Chondrocyte (in vitro differentiated cells): ENCODE results near the gene MPZL1. TPM values are rescaled to one million over a fixed set of nuclear protein-coding genes. Genes with fewer than 3 reads are reported as not detected.
A peak's percentile ranks its signal among the peaks of the same experiment; 100 is the strongest.
"Not testable (repeated sequence)": the region's sequence is repeated elsewhere in the genome, so short reads cannot be mapped to it uniquely, and the experiment has no call there.

Source experiments
- DNase-seq: peaks from one replicate; pipeline ENCODE4 v3.0.0; 2021; ENCODE audit warnings: mixed read lengths, low spot score
- H3K27ac Mint-ChIP-seq: one replicate; pipeline ENCODE4 v1.8.0; 2021; ENCODE audit warnings: mild to moderate bottlenecking, moderate library complexity, mixed read lengths; ENCODE audit not compliant: unreplicated experiment
- H3K27me3 Mint-ChIP-seq: 2 replicates; pipeline ENCODE4 v1.8.0; 2021; ENCODE audit warnings: low read depth, mixed read lengths
- H3K36me3 Mint-ChIP-seq: 2 replicates; pipeline ENCODE4 v1.8.0; 2021; ENCODE audit warnings: low read depth, mixed read lengths
- H3K4me1 Mint-ChIP-seq: 2 replicates; pipeline ENCODE4 v1.8.0; 2021; ENCODE audit warnings: low read depth, mild to moderate bottlenecking, mixed read lengths
- H3K4me3 Mint-ChIP-seq: one replicate; pipeline ENCODE4 v1.8.0; 2021; ENCODE audit warnings: mild to moderate bottlenecking, moderate library complexity, mixed read lengths; ENCODE audit not compliant: unreplicated experiment
- H3K9me3 Mint-ChIP-seq: 2 replicates; pipeline ENCODE4 v1.8.0; 2021; ENCODE audit warnings: low read depth, mixed read lengths
- total RNA-seq: library from RNA; stranded (reverse); gene quantifications from 3 replicates; pipeline ENCODE4 v1.2.1, GENCODE V29; 2021
- TF ChIP-seq, protein P1 (sequence below): fragments of 200-600 bp; sonication (generic); IDR thresholded peaks from 2 replicates; pipeline ENCODE4 v1.5.0; 2021; ENCODE audit warnings: antibody characterized with exemption, mild to moderate bottlenecking, moderate library complexity

Gene MPZL1
- total RNA-seq, 1 donor from 2014 or later = 198 TPM

GRCh38 chr1:167718914-167719691, 2.7 kb upstream of the MPZL1 start:
- H3K27ac Mint-ChIP-seq = no peak overlapping the region

GRCh38 chr1:167719715-167720421, 1.9 kb upstream of the MPZL1 start:
- H3K27ac Mint-ChIP-seq, H3K27me3 Mint-ChIP-seq, DNase-seq, H3K4me3 Mint-ChIP-seq, H3K36me3 Mint-ChIP-seq, H3K9me3 Mint-ChIP-seq: not testable (repeated sequence)
- peaks cover 33% of the 10 kb centered on the region for H3K4me1 Mint-ChIP-seq

More at GRCh38 chr1:167718914-167719691, 2.7 kb upstream of the MPZL1 start:
- no peak overlapping the region for H3K4me3 Mint-ChIP-seq
- TF ChIP-seq, protein P1, sequence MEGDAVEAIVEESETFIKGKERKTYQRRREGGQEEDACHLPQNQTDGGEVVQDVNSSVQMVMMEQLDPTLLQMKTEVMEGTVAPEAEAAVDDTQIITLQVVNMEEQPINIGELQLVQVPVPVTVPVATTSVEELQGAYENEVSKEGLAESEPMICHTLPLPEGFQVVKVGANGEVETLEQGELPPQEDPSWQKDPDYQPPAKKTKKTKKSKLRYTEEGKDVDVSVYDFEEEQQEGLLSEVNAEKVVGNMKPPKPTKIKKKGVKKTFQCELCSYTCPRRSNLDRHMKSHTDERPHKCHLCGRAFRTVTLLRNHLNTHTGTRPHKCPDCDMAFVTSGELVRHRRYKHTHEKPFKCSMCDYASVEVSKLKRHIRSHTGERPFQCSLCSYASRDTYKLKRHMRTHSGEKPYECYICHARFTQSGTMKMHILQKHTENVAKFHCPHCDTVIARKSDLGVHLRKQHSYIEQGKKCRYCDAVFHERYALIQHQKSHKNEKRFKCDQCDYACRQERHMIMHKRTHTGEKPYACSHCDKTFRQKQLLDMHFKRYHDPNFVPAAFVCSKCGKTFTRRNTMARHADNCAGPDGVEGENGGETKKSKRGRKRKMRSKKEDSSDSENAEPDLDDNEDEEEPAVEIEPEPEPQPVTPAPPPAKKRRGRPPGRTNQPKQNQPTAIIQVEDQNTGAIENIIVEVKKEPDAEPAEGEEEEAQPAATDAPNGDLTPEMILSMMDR = no peak
- H3K4me1 Mint-ChIP-seq = peaks cover 25% of the 10 kb centered on the region
- no peaks in the 10 kb centered on the region for H3K36me3 Mint-ChIP-seq
- DNase-seq = no peak
- H3K27me3 Mint-ChIP-seq = no peaks in the 10 kb centered on the region
- H3K9me3 Mint-ChIP-seq = no peaks in the 10 kb centered on the region

GRCh38 chr1:167720965-167721616, 691 bp upstream of the MPZL1 start:
- Mint-ChIP-seq H3K27me3 (no peaks in the 10 kb centered on the region), H3K4me3 (peak overlapping the region; percentile 91), H3K27ac (peak overlapping the region; percentile 97), H3K4me1 (peaks cover 42% of the 10 kb centered on the region), H3K36me3 (no peaks in the 10 kb centered on the region), H3K9me3 (no peaks in the 10 kb centered on the region)
- TF ChIP-seq, protein P1 = peak; percentile 77
- DNase-seq = no peak

GRCh38 chr1:167722152-167722869, 529 bp downstream of the MPZL1 start:
- peak overlapping the region; percentile 91 for H3K4me3 Mint-ChIP-seq
- H3K27me3 Mint-ChIP-seq = no peaks in the 10 kb centered on the region
- no peaks in the 10 kb centered on the region for H3K36me3 Mint-ChIP-seq
- TF ChIP-seq, protein P1 = no peak
- H3K9me3 Mint-ChIP-seq = no peaks in the 10 kb centered on the region
- peaks cover 52% of the 10 kb centered on the region for H3K4me1 Mint-ChIP-seq
- H3K27ac Mint-ChIP-seq = peak overlapping the region; percentile 79
- DNase-seq = no peak

DNA sequence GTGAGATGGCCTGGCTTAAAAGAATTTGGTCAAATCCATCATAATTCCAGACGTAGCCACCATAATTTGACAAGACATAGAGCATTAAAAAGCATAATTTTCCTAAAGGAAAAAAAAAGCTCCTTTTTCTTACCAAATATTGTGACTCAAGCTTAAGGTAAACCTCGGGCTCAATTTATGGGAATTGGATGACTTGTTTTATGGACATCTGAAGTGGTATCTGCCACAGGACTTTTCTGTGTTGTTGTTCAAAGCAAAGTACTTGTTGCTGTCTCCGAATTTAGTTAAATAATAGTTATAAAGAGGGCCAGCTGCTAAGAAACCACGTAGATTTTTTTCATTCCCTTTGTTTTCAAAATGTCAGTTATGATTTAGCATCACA, 1.1 kb downstream of the MPZL1 start:
- DNase-seq = no peak
- H3K4me3 Mint-ChIP-seq = peak overlapping the region; percentile 91
- H3K27ac Mint-ChIP-seq = peak overlapping the region; percentile 79
- TF ChIP-seq, protein P1 = no peak
- H3K36me3 Mint-ChIP-seq = no peaks in the 10 kb centered on the region
- H3K9me3 Mint-ChIP-seq = no peaks in the 10 kb centered on the region
- peaks cover 57% of the 10 kb centered on the region for H3K4me1 Mint-ChIP-seq
- no peaks in the 10 kb centered on the region for H3K27me3 Mint-ChIP-seq
